GM21717 (cell line): ENCODE data around the gene TLR9.

Source experiments
- ATAC-seq: cut with Tn5 transposase; IDR thresholded peaks from one replicate; pipeline ENCODE4 v1.9.1; 2021; ENCODE audit warnings: mild to moderate bottlenecking, moderate library complexity; ENCODE audit not compliant: unreplicated experiment

TLR9 gene

DNA sequence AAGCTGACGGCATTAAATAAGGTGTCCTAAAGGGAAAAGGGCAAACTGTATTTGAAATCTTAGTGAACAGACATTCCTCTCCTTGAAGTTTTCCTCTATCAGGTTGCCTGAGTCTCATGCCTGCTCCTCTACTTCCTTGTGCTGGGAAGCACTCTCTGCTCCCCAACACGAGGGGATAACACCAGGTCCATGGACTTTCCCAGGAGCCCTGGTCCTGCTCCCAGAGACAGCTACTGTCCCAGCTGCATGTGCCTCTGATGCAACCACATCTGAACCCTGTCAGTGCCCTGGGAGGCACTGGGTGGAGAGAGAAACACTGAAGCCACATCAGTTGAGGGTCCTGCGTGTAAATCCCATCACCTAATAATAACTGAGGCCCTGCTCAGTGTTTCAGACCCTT lies 7.4 kb downstream of the TLR9 start:
- no peak for ATAC-seq

DNA sequence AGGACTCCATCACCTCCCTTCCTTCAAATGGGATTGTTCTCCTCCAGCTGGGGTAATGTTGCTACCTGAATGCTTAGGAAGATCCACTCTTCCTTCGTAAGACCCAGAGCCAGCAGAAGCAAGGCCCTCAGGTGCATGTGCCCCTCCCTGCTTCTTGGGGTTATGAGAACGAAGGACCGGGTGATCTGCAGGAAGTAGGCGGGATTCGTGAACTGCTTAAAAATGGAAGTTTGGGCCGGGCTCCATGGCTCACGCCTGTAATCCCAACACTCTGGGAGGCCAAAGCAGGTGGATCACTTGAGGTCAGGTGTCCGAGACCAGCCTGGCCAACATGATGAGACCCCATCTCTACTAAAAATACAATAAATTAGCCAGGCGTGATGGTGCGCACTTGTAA lies 8.0 kb downstream of the TLR9 start:
- no peak for ATAC-seq

DNA sequence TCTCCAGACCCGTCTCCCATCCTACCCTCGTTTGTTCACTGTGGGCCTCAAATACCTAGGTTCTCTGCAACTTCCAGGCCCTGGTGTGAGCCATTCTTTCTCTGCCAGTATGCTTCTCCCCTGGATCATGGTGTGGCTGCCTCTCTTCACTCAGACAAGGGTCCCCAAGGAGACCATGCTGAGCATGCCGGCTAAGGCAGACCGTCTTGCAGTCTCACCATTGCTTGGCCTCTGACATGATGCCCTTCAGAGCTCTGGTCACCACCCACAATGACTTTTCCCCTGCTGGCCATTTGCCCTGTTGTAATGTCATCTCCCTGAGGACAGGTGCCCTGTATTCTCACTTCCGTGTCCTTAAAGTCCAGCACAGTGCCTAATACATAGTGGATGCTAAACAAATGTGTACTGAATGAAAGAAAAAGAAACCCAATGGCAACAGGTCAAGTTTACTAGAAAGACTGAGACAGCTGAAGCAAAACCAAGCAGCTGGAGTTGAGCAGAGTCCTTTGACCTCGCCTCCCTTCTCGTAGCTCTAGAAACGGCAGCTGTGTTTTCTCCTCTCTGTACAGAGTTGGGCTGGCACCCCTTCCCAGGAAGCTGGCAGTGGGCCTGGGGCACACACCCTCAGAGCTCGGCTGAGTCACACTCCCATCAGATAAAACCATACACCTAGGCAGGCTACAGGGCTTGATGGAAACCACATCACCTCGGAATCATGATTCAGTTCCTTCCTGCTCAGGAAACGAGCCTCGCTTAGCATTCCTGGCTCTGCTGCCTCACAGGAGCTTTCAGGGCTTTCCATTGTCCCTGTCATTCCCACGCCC lies 8.6 kb downstream of the TLR9 start:
- ATAC-seq: no peak

DNA sequence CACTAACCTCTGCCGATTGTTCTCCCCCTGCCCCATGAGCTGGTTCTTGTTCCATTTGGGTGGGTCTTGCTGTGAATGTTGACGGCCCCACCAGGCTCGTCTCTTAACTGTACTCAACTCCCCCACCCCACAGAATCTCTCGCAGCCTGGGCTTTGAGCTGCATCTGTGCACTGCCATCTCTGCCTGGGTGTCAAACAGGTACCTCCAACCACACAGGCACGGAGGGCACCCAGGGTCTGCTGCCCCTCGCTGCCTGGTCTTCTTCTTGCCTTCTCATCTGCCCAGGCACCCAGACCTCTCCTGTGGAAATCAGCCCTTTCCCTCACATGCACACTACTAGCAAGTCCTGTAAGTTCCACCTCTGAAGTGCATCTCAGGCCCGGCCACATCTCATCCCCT lies 10.1 kb downstream of the TLR9 start:
- ATAC-seq: no peak

DNA sequence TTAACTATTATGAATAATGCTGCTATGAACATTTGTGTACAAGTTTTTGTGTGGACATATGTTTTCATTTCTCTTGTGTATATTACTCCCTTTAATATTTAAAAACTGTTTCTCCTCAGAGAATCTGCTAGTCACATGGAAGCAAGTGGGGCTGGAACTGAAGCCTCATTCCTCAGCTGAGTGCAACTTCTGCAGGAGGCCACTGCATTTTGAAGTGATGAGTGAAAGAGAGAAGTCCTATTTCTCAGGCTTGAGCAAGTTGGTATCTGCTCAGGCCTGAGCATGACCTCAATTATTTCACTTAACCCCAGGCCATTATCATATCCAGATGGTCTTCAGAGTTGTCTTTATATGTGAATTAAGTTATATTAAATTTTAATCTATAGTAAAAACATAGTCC lies 11.5 kb downstream of the TLR9 start:
- no peak for ATAC-seq

DNA sequence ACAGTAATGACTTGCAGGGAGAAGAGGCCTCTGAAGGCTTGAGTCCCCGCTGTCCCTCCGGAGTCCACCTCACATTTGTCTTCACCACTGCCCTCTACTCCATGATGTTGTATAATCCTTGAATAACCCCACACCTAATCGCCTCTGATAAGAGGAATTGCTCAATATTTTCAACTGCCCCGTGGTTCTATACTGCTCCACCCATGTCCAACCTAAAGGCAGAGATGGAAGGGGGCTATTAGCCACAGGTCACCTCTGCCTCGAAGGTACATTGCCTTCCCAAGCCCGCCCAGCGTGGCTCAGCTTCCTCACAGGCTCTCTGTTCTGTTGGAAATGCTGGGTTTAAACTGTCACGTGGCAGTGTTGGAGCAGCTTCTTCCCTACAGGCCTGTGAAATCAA lies 12.4 kb downstream of the TLR9 start:
- no peak for ATAC-seq

DNA sequence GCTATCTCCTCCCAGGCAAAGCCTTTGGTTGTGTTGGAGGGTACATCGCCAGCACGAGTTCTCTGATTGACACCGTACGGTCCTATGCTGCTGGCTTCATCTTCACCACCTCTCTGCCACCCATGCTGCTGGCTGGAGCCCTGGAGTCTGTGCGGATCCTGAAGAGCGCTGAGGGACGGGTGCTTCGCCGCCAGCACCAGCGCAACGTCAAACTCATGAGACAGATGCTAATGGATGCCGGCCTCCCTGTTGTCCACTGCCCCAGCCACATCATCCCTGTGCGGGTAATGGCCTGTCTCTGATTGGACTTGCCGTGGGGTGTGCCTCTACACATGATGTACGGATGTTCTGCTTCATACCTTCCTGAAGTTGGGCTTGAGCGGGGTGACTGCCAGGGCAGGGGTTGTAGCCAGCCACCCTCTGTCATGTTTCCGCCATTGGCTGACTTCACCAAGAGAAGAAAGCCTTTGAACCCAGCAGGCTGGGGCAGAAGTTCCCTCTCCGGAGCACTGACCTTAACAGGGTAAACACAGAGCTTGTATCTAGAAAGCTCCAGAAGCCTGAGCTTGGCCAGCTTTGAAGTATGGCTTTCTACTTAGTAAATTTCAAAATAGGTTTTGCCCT lies 14.1 kb downstream of the TLR9 start:
- ATAC-seq: no peak

DNA sequence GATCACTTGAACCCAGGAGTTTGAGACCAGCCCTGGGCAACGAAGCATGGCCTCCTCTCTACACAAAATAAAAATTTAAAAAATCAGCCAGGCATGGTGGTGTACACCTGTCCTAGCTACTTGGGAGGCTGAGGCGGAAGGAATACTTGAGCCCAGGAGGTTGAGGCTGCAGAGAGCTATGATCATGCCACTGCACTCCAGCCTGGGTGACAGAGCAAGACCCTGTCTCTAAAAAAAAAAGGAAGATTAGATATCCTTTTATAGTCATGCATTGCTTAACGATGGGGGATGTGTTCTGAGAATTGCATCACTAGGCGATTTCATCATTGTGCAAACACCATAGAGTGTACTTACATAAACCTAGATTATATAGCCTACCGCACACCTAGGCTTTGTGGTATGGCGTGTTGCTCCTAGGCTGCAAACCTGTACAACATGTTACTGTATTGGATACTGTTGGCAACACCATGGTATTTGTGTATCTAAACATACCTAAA lies 14.8 kb downstream of the TLR9 start:
- ATAC-seq: no peak

DNA sequence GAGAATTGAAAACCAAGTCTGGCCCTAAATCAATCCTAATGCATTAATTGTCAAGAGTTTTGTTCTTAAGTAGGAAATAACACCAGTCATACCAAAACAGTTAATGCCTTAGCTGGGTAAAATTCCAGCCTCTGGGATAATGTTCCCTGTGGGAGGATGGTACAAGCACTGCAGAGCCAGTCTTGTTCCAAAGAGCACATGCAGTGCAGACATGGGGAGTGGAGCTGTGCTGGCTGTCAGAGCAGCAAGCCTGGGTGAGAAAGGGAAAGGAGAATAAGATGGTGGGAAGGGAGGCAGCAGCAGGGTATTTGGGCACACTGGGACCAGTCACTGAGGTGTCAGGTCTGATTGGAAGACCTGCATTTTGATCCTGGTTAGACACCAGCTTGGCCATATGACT lies 15.4 kb downstream of the TLR9 start:
- ATAC-seq: no peak

DNA sequence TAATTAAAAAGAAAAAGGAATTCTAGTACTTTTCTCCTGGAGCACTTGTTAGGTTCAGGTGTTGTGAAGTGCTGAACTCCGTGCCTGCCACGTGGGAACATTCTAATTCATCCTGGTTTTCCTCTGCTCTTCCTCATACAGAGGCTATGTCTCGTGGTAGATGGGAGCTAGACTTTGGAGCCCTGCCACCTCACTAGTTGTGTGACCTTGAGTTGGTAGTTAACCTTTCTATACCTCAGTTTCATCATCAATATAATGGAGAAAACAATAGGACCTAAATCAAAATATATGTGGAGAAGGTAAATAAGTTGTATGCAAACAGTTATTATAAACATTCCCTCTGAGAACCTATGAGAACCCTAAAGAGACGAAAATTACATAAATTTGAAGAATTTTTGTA lies 16.9 kb downstream of the TLR9 start:
- no peak for ATAC-seq

DNA sequence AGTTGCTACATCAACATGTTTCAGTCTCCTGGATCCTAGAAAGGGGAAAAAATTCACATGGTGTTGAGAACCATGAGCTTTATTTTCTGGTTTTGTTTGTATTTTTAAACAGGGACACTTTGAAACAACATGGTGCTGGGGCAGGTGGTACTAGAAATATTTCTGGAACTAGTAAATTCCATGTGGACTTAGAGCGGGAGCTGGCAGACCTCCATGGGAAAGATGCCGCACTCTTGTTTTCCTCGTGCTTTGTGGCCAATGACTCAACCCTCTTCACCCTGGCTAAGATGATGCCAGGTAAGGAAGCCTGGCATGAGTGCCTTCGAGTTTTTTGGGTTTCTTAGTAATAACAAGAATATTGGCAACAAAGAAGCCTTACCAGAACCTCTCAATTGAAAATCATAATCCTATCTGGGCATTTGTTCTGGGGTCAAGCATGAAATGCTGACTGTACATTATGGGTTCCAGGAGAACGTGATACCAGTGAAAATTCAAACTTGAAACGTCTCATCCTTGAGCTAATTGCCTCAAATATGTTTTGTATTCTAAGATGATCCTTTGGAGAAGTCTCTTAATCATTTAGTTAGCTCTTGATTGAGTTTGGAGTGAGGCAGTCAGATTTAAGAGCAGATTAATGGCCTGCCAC lies 19.6 kb downstream of the TLR9 start:
- no peak for ATAC-seq

DNA sequence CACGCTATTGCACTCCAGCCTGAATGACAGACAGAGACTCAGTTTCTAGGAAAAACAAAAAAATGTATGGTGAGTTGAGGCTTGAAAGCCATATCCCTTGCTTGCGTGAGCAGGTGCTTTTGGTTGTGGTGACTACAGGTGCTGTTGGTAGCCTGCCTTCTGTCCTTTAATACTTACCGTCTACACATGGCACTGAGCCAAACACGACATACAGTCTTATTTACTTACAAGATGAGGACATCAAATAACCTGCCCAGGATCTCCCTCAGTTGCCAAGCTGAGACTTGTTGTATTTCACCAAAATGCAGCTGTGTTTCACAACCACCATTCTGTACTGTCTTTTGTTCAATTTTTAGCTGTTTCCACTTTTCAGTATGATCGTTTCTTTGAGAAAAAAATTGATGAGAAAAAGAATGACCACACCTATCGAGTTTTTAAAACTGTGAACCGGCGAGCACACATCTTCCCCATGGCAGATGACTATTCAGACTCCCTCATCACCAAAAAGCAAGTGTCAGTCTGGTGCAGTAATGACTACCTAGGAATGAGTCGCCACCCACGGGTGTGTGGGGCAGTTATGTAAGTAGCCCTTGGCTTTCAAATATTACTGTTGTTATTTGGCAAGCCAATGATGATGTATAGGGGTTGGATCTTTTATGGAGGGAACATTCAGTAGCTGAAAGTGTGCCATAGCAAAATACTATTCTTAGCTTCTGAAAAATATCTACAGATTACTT lies 20.9 kb downstream of the TLR9 start:
- ATAC-seq: no peak

DNA sequence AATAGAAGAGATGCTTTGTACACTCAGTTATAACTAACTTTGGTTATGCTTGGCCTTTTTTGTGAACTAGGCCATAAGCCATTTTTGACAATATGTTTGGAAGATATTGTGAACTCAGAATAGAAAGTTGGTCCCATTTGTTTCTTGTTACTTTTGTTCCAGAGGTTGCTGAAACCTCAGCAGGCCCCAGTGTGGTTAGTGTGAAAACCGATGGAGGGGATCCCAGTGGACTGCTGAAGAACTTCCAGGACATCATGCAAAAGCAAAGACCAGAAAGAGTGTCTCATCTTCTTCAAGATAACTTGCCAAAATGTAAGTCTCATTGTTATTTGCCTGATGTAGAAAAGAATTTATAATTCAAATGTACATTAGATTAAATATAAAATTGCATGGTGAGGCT lies 21.7 kb downstream of the TLR9 start:
- no peak for ATAC-seq

DNA sequence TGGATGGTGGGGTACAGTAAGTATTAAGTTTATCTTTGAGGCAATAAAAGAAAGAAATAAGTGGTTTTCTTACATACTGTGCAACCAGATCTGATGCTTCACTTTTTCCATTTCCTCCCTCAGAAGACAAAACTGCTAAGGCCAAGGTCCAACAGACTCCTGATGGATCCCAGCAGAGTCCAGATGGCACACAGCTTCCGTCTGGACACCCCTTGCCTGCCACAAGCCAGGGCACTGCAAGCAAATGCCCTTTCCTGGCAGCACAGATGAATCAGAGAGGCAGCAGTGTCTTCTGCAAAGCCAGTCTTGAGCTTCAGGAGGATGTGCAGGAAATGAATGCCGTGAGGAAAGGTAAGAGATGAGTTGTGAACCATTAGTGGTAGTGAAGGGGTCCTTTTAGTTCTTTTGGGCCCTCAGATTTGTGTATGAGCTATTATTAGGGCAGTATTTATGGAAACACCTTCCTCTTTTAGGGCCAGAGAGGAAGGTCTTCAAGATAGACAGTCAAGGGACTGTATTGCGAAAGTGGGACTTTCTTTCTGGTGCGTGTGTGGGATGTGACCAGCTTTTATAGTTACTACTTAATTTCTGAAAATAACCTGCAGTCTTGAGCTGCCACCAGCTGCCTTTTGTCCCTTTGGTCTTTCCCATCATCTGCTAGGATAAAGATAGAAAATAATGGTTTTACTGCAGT lies 22.9 kb downstream of the TLR9 start:
- no peak for ATAC-seq

DNA sequence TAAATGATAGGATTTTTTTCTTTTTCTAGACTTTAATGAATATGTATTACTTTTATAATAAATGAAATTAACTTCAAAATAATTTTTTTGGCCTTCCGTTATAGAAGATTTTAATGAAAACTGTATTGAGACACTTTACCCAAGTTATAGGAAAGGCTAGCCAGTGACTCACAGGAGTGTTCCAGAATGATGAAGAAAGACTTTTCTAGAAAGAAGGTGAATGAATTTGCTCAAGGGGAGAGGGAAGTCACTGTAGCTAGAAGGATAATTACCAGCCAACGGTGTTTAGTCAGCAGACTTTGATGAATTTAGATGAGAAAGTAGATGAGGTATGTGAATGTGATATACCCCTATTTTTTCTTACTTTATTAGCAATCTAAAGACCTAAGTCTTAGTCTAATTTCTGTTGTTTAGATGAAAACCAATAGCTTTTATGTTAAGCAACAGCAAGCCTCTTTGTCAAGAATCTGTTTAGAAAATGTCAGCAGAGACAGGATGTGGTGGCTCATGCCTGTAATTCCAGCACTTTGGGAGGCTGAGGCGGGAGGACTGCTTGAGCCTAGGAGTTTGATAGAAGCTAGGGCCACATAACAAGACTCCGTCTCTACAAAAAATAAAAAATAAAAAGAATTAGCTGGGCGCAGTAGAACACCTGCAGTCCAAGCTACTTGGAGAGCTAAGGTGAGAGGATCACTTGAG lies 24.3 kb downstream of the TLR9 start:
- no peak for ATAC-seq

DNA sequence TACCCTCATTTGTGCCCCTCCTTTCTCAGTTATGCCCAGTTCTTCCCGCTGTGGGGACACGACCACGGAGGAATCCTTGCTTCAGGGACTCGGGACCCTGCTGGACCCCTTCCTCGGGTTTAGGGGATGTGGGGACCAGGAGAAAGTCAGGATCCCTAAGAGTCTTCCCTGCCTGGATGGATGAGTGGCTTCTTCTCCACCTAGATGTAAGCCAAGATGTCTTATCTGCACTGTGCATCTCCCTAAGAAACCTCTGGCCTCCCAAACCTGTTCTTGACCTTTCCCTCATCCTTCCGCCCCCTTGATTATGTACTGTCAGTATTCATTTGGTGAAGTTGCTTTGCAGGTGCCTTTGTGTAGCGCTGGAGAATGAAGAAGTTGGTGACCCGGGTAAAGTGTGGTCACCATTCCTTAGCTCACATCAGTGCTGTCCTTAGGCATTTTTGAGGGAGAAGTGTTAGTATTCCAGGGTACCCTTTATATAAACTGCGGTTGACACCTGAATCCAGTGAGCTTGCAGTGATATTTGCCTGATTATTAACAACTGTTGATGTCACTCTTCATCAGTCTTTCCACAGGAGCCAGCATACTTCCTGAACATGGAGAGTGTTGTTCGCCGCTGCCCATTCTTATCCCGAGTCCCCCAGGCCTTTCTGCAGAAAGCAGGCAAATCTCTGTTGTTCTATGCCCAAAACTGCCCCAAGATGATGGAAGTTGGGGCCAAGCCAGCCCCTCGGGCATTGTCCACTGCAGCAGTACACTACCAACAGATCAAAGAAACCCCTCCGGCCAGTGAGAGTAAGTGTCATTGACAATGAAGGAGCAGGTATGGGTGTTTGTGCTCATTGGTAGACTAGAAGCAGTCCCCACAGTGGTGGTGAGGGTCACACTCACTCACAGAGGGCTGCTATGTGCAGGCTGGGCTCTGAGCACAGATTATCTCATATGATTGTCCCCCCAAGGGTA lies 26.5 kb downstream of the TLR9 start:
- ATAC-seq: no peak

DNA sequence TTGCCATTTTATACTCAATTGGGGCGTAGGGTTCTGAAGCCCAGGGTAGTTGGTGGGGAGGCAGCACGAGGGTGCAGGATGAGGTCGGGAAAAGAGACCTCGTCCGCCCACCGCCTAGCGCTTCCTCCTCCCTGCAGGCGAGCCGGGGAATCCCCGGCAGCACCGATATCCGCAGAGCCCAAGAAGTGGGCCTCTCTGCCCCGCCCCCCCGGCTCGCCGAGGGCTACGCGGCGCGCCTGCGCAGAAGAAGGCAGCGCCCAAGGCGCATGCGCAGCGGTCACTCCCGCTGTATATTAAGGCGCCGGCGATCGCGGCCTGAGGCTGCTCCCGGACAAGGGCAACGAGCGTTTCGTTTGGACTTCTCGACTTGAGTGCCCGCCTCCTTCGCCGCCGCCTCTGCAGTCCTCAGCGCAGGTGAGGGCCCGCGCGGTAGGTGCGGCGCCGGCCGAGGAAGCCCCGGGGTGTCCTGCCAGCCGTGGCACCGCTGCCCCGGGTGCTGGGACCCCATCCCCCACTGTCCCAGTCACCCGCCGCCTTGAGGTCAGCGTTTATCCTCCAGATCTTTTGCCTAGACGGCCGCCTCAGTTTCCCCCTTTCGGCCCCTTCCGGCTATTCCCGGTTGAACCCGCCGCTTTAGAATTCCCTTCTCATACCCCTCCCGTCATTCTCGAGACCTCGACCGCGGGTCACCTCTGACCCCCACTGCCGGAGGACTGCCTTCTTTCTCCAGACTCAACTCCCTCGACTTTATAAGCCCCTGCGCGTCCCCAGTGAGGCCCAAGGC lies 27.4 kb downstream of the TLR9 start, which contains the start of gene ALAS1:
Gene ALAS1, plus strand, starts transcription at position 319 of the 784 bp plus-strand sequence. CDS start 1,082 bp downstream, outside the sequence.
- peak; percentile 60 for ATAC-seq

DNA sequence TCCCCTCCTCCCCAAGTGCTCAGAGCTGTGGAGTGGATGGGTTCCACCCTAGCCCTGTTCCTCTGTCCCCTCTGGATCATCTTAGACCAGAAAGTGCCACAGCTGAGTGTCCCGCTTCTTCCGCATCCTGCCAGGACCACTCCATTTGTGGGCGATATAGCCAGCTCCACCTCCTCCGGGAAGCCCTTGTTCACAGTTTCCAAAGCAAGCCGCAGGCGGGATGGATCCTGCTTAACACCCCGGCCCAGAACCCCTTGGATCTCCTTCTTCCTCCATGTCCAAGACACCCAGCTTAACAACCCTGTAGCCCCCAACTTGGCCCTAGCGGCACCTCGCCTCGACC lies 28.0 kb downstream of the TLR9 start:
- no peak for ATAC-seq
